Measurements from ENCODE around the gene HNRNPF.

Gene HNRNPF

DNA sequence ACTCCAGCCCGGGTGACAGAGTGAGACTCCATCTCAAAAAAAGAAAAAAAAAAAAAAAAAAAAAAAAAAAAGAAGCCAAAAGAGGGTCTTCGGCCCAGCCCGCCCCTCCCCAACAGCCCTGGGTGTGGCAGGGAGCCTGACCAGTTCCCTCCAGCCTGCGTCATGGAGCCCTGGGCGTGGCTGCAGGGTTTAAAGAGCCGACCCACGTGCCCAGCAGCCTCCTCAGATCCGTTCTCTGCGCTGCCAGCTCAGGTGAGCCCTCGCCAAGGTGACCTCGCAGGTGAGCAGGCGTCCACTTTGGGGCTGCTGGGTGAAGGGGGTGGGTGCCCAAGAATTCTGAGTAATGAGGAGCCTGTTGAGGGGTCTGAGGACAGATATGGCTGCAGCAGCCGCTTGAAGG, 37.6 kb downstream of the HNRNPF start, which contains the start of gene FXYD4:
TSS of gene FXYD4 (plus strand) at position 219 of the 400 bp plus-strand sequence. CDS start 2,111 bp downstream, outside the sequence.
- Histone ChIP-seq H3K4me3 (ENCODE audit: low read length) (no peak within 1 kb of the TSS), H3K9ac (ENCODE audit: low read length) (no peak within 1 kb of the TSS), H3K4me1 (ENCODE audit: control insufficient read depth, low read depth, low read length) (peaks cover 7% of the 10 kb centered on the region), H3K27me3 (ENCODE audit: control insufficient read depth, insufficient read depth, low read length) (no peaks in the 10 kb centered on the region), H3K36me3 (ENCODE audit: control insufficient read depth, low read depth, low read length) (no peaks in the 10 kb centered on the region), H3K9me3 (ENCODE audit: control insufficient read depth, low read depth, low read length) (no peaks in the 10 kb centered on the region), H3K27ac (ENCODE audit: low read length) (no peak within 1 kb of the TSS)

GRCh38 chr10:43370671-43371215, 38.2 kb downstream of the HNRNPF start:
- H3K4me1 ChIP-seq (ENCODE audit: control insufficient read depth, low read depth, low read length), result peaks cover 7% of the 10 kb centered on the region
- no peaks in the 10 kb centered on the region for H3K36me3 ChIP-seq (ENCODE audit: control insufficient read depth, low read depth, low read length)
- H3K9me3 ChIP-seq (ENCODE audit: control insufficient read depth, low read depth, low read length), result no peaks in the 10 kb centered on the region
- no peaks in the 10 kb centered on the region for H3K27me3 ChIP-seq (ENCODE audit: control insufficient read depth, insufficient read depth, low read length)
- no peak overlapping the region for H3K9ac ChIP-seq (ENCODE audit: low read length)
- H3K4me3 ChIP-seq (ENCODE audit: low read length), result no peak overlapping the region
- no peak overlapping the region for H3K27ac ChIP-seq (ENCODE audit: low read length)

- Histone ChIP-seq H3K4me1 (ENCODE audit: control insufficient read depth, low read depth, low read length) (peaks cover 7% of the 10 kb centered on the region), H3K4me3 (ENCODE audit: low read length) (no peak overlapping the region)
Measured at GRCh38 chr10:43369921-43370320, 39.1 kb downstream of the HNRNPF start.

GRCh38 chr10:43365001-43365400, 44.0 kb downstream of the HNRNPF start:
- Histone ChIP-seq H3K9ac (ENCODE audit: low read length) (no peak overlapping the region), H3K27ac (ENCODE audit: low read length) (no peak overlapping the region), H3K4me3 (ENCODE audit: low read length) (no peak overlapping the region), H3K27me3 (ENCODE audit: control insufficient read depth, insufficient read depth, low read length) (no peaks in the 10 kb centered on the region), H3K4me1 (ENCODE audit: control insufficient read depth, low read depth, low read length) (peaks cover 5% of the 10 kb centered on the region), H3K9me3 (ENCODE audit: control insufficient read depth, low read depth, low read length) (no peaks in the 10 kb centered on the region), H3K36me3 (ENCODE audit: control insufficient read depth, low read depth, low read length) (no peaks in the 10 kb centered on the region)

More at GRCh38 chr10:43369921-43370320, 39.1 kb downstream of the HNRNPF start:
- no peak overlapping the region for H3K9ac ChIP-seq (ENCODE audit: low read length)
- H3K27me3 ChIP-seq (ENCODE audit: control insufficient read depth, insufficient read depth, low read length), result no peaks in the 10 kb centered on the region
- no peaks in the 10 kb centered on the region for H3K36me3 ChIP-seq (ENCODE audit: control insufficient read depth, low read depth, low read length)
- no peaks in the 10 kb centered on the region for H3K9me3 ChIP-seq (ENCODE audit: control insufficient read depth, low read depth, low read length)
- H3K27ac ChIP-seq (ENCODE audit: low read length), result no peak overlapping the region

DNA sequence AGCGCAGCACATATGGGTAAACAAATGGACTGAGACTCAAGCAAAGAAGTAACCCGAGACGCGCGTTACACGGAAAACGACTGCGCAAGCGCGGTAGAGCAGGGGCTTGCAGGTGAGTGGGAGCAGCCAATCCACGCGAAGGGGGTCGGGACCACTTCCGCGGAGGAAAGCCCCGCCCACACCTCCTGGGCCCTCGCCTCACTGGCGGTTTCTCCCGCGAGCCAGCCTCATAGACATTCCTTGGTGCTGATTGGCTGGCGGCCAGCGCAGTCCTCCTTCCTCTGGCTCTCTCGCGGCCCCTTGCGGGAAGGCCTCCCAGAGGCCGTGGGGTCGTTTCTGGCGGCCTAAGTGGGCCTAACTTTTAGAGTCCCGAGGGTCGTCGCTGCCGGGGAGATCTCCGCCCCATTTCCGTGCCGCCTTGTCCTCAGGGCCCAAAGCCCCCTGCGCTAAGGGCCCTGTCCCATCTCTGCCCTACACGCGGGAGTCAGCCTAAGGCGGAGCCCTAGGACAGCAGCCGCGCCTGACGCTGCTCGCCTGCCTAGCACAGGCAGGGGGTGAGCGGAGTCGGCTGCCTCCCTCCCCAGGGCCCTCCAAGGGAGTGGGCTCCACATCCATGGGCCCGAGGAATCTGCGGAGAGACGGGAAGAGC, 46.7 kb downstream of the HNRNPF start:
- peaks cover 5% of the 10 kb centered on the region for H3K4me1 ChIP-seq (ENCODE audit: control insufficient read depth, low read depth, low read length)
- no peaks in the 10 kb centered on the region for H3K9me3 ChIP-seq (ENCODE audit: control insufficient read depth, low read depth, low read length)
- H3K36me3 ChIP-seq (ENCODE audit: control insufficient read depth, low read depth, low read length), result no peaks in the 10 kb centered on the region
- no peak overlapping the region for H3K27ac ChIP-seq (ENCODE audit: low read length)
- H3K27me3 ChIP-seq (ENCODE audit: control insufficient read depth, insufficient read depth, low read length), result no peaks in the 10 kb centered on the region
- peak overlapping the region; percentile 28 for H3K9ac ChIP-seq (ENCODE audit: low read length)
- H3K4me3 ChIP-seq (ENCODE audit: low read length), result peak overlapping the region; percentile 69

GRCh38 chr10:43361547-43362190, 47.3 kb downstream of the HNRNPF start:
- Histone ChIP-seq H3K9ac (ENCODE audit: low read length) (peak overlapping the region; percentile 28), H3K36me3 (ENCODE audit: control insufficient read depth, low read depth, low read length) (no peaks in the 10 kb centered on the region), H3K9me3 (ENCODE audit: control insufficient read depth, low read depth, low read length) (no peaks in the 10 kb centered on the region), H3K27ac (ENCODE audit: low read length) (no peak overlapping the region), H3K27me3 (ENCODE audit: control insufficient read depth, insufficient read depth, low read length) (no peaks in the 10 kb centered on the region), H3K4me1 (ENCODE audit: control insufficient read depth, low read depth, low read length) (peaks cover 5% of the 10 kb centered on the region), H3K4me3 (ENCODE audit: low read length) (peak overlapping the region; percentile 69)

- H3K9ac ChIP-seq (ENCODE audit: low read length), result no peak overlapping the region
- H3K9me3 ChIP-seq (ENCODE audit: control insufficient read depth, low read depth, low read length), result no peaks in the 10 kb centered on the region
- peaks cover 5% of the 10 kb centered on the region for H3K4me1 ChIP-seq (ENCODE audit: control insufficient read depth, low read depth, low read length)
- no peaks in the 10 kb centered on the region for H3K27me3 ChIP-seq (ENCODE audit: control insufficient read depth, insufficient read depth, low read length)
- no peak overlapping the region for H3K4me3 ChIP-seq (ENCODE audit: low read length)
- H3K36me3 ChIP-seq (ENCODE audit: control insufficient read depth, low read depth, low read length), result no peaks in the 10 kb centered on the region
- no peak overlapping the region for H3K27ac ChIP-seq (ENCODE audit: low read length)
Measured at GRCh38 chr10:43360086-43360485, 48.9 kb downstream of the HNRNPF start.

DNA sequence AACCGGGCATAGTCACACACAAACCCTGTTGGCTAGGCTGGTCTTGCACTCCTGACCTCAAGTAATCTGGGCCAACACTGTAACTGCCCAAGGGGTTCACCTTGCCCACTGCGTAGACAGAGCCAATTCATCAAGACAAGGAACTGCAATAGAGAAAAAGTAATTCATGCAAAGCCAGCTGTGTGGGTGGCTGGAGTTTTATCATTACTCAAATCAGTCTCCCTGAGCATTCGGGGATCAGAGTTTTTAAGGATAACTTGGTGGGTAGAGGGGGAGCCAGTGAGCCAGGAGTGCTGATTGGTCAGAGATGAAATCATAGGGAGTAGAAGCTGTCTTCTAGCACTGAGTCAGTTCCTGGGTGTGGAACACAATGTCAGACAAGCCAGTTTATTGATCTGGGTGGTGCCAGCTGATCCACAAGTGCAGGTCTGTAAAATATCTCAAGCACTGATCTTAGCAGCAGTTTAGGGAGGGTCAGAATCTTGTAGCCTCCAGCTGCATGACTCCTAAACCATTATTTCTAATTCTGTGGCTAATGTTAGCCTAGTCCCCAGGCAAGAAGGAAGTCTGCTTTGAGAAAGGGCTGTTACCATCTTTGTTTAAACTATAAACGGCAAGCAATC, 53.1 kb downstream of the HNRNPF start:
- no peaks in the 10 kb centered on the region for H3K36me3 ChIP-seq (ENCODE audit: control insufficient read depth, low read depth, low read length)
- H3K9ac ChIP-seq (ENCODE audit: low read length), result no peak overlapping the region
- no peak overlapping the region for H3K4me3 ChIP-seq (ENCODE audit: low read length)
- H3K27ac ChIP-seq (ENCODE audit: low read length), result no peak overlapping the region
- no peaks in the 10 kb centered on the region for H3K9me3 ChIP-seq (ENCODE audit: control insufficient read depth, low read depth, low read length)
- peaks cover 8% of the 10 kb centered on the region for H3K4me1 ChIP-seq (ENCODE audit: control insufficient read depth, low read depth, low read length)
- no peaks in the 10 kb centered on the region for H3K27me3 ChIP-seq (ENCODE audit: control insufficient read depth, insufficient read depth, low read length)

DNA sequence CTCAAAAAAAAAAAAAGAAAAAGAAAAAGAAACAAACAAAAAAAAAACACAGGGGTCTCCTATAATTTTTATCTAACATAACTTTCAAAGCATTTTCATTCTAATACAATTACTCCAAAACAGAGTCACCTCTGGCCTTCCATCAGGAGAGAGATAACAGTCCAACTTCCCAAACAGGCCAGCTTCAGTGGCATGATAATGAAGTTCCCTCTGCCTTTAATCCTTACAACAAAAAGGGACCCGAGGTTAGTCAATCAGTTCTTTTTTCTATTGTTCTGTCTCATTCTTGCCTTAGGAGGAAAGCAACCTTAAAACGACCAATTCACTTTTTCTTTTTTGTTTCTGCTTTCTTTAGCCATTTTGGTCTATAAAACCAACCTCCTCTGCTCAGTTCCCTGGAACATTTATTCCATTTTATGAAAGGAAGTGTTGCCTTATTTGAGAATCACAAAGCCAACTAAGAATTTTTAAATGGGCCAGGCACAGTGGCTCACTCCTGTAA, 54.1 kb downstream of the HNRNPF start:
- H3K4me3 ChIP-seq (ENCODE audit: low read length), result no peak overlapping the region
- no peak overlapping the region for H3K9ac ChIP-seq (ENCODE audit: low read length)
- peaks cover 8% of the 10 kb centered on the region for H3K4me1 ChIP-seq (ENCODE audit: control insufficient read depth, low read depth, low read length)
- H3K36me3 ChIP-seq (ENCODE audit: control insufficient read depth, low read depth, low read length), result no peaks in the 10 kb centered on the region
- no peak overlapping the region for H3K27ac ChIP-seq (ENCODE audit: low read length)
- no peaks in the 10 kb centered on the region for H3K27me3 ChIP-seq (ENCODE audit: control insufficient read depth, insufficient read depth, low read length)
- no peaks in the 10 kb centered on the region for H3K9me3 ChIP-seq (ENCODE audit: control insufficient read depth, low read depth, low read length)

- no peaks in the 10 kb centered on the region for H3K36me3 ChIP-seq (ENCODE audit: control insufficient read depth, low read depth, low read length)
- H3K27me3 ChIP-seq (ENCODE audit: control insufficient read depth, insufficient read depth, low read length), result no peaks in the 10 kb centered on the region
- H3K27ac ChIP-seq (ENCODE audit: low read length), result no peak overlapping the region
- no peaks in the 10 kb centered on the region for H3K9me3 ChIP-seq (ENCODE audit: control insufficient read depth, low read depth, low read length)
- H3K4me1 ChIP-seq (ENCODE audit: control insufficient read depth, low read depth, low read length), result peaks cover 8% of the 10 kb centered on the region
- no peak overlapping the region for H3K9ac ChIP-seq (ENCODE audit: low read length)
- H3K4me3 ChIP-seq (ENCODE audit: low read length), result no peak overlapping the region
Measured at GRCh38 chr10:43354330-43354635, 54.7 kb downstream of the HNRNPF start.

GRCh38 chr10:43353495-43354329, 55.3 kb downstream of the HNRNPF start:
- Histone ChIP-seq H3K4me1 (ENCODE audit: control insufficient read depth, low read depth, low read length) (peaks cover 8% of the 10 kb centered on the region), H3K36me3 (ENCODE audit: control insufficient read depth, low read depth, low read length) (no peaks in the 10 kb centered on the region), H3K9ac (ENCODE audit: low read length) (no peak overlapping the region), H3K27ac (ENCODE audit: low read length) (no peak overlapping the region), H3K27me3 (ENCODE audit: control insufficient read depth, insufficient read depth, low read length) (no peaks in the 10 kb centered on the region), H3K4me3 (ENCODE audit: low read length) (no peak overlapping the region), H3K9me3 (ENCODE audit: control insufficient read depth, low read depth, low read length) (no peaks in the 10 kb centered on the region)

Measured in iPS-18a (cell line).